HT1080 (cell line): Measurements from ENCODE around the gene GSDMA. TPM values are rescaled to one million over a fixed set of nuclear protein-coding genes. Genes with fewer than 3 reads are reported as not detected.
A peak's percentile ranks its signal among the peaks of the same experiment; 100 is the strongest.

Experiments
- DNase-seq: peaks from one replicate; pipeline ENCODE4 v3.0.0-alpha.2; 2015; ENCODE audit warnings: low read depth
- total RNA-seq: library from RNA; depleted of rRNA; stranded (reverse); fragments of >200 nt; shearing (Covaris generic); gene quantifications from 2 replicates; pipeline ENCODE4 v1.2.3, GENCODE V29; 2014

GSDMA gene
- total RNA-seq, 1 experiment from 2014 or later, result not detected

DNA sequence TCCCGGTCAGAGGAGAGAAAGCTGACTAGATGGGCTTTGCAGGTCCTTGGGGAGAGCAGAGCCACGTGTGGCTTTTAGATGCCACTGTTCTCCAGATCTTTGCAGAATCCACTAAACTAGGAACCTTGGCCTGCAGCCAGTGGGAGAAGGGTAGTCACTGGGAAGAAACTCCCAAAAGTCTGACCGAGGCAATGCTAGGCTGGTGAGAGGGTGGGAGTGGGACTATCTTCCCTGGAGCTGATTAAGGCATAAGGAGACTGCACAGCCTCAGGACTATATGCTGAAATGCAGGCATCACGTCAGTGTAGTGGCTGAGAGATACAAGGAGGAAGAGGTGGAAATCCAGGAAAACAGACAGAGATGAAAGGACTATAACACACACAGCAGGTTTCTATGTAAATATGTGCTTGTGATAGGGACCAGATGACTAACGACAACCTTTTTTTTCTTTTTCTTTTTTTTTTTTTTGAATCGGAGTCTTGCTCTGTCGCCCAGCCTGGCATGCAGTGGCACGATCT lies 2.2 kb upstream of the GSDMA start:
- no peak for DNase-seq

DNA sequence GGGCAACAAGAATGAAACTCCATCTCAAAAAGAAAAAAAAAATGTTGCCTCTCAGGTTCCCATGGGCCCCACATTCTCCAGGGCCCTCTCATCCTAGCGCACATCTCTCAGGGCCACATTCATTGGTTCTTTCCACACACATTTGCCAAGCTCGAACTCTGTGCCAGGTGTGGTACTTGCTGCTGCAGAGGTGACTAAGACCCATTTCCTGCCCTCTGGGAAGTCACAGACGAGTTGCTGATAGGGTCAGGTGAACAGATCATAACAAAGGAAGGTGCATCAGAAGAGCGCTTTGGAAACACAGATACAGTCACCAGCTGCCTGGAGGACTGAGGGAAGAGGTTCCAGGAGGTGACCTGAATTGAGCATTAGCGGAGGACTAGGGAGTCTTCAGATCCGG lies 1.0 kb downstream of the GSDMA start:
- DNase-seq, result no peak

DNA sequence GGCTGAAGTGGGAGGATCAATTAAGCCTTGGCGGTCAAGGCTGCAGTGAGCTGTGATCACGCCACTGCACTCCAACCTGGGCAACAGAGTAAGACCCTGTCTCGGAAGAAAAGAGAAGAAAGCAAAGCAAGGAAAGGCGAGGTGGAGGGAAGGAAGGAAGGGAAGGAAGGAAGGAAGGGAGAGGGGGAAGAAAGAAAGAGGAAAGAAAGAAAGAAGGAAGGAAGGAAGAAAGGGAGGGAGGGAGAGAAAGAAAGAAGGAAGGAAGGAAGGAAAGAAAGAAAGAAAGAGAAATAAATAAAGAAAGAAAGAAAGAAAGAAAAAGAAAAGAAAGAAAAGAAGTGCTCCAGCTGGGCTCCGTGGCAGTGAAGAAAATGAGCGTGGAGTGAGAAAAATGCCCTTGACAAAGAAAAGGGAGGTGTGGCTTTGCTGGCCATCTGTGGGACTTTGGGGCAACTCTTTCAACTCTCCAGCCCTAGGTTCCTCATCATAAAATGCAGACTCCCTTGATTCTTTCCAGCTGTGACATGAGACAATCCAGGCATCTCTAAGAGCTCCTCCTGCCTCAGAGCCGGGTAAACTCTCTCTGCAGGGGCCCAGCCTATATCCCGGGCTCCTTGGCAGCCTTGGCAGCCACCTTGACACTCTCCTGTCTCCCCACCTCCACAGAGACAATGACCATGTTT lies 2.4 kb downstream of the GSDMA start:
- DNase-seq, result no peak

- no peak for DNase-seq
Measured at GRCh38 chr17:39966771-39967170, 4.0 kb downstream of the GSDMA start.

DNA sequence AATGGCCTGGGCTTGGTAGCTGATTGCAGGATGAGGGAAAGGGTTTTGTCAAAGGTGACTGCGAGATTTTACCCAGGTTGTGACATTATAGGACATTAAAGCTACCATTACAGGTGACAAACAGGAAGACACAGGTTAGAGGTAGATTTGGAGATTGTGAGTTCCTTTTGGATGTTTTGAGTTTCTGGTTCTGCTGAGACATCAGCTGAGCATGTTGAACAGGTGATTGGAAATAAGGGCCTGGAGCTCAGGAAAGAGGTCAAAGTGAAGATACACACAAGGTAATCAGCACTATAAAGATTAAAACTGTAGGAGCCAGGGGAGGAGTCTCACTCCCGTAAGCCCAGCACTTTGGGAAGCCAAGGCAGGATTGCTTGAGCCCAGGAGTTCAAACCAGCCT lies 6.0 kb downstream of the GSDMA start:
- DNase-seq, result no peak

DNA sequence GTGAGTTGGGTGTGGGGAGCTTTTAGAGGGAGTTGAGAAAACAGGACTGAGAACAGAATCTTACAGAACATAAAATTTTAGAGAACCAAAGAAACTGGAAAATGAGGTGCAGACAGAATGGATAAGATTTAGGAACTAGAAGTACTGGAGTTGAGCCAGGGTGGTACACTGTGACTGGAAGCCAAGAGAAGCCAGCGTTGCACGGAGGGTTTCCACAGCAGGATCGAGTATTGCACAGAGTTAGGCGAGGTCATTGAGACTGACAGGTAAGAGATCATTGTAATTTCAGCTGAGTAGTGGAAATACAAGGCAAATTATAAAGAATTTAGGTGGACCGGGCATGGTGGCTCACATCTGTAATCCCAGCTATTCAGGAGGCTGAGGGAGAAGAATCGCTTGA lies 6.6 kb downstream of the GSDMA start:
- no peak for DNase-seq

DNA sequence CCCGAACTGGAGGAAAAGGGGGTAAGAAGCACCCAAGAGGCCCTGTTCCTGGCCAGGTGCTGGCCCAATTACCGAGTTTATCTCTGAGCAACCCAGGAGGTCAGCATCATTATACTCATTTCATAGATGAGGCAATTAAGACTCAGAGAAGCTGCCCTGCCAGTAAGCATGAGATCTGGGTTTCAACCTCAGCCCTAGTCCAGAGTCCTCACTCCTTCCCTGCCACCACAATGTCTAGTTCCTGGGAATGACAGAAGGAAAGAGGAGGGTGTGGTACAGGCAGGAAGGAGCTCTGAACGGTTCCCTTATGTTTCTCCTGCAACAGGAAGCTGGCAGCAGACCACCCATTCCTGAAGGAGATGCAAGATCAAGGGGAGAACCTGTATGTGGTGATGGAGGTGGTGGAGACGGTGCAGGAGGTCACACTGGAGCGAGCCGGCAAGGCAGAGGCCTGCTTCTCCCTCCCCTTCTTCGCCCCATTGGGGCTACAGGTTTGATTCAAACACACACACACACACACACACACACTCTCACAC lies 7.4 kb downstream of the GSDMA start:
- DNase-seq, result no peak

DNA sequence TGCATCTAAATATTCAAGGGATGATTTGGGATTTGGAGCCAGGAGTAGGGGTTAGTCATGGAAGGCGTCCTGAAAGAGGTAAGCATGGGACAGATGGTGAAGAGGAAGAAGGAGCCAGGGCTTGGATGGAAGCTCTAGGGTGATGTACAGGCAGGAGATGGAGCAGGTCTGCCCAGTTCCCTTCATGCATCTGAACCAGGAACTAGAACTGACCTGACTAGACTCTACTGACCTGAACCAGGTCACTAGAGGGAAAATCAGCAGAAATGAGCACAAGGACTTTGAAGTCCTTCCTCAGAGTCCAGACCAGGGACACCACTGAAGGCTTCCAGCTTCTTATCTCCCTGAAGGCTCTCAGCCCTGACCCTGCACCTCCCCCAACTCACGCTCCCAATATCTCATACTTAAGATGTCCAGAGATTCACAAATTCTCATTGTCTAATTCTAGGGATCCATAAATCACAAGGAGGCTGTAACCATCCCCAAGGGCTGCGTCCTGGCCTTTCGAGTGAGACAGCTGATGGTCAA lies 8.3 kb downstream of the GSDMA start:
- no peak for DNase-seq

- no peak for DNase-seq
Measured at GRCh38 chr17:39972271-39972670, 9.5 kb downstream of the GSDMA start.

GRCh38 chr17:39973496-39973895 lies 10.7 kb downstream of the GSDMA start:
- DNase-seq, result no peak

DNA sequence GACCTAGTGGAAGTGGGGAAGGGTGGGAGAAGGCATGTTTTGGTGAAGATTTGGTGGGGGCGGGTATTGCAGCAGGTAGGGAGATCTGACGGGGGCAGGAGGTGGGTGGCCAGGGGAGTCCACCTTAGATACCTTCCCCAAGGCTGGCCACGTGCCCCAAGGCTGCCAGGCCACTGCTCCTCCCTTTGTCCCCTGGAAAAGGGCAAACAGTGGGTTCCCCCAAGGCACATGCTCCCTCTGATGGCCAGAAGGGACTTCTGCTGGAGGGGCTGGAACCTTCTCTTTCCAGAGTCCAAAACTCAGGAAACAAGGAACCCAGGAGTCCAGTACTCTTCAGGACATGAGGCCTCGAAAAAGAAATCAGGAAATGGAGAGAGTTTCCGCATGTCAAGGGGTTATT lies 11.6 kb downstream of the GSDMA start:
- DNase-seq, result no peak

- no peak for DNase-seq
Measured at GRCh38 chr17:39975801-39976200, 13.0 kb downstream of the GSDMA start.

DNA sequence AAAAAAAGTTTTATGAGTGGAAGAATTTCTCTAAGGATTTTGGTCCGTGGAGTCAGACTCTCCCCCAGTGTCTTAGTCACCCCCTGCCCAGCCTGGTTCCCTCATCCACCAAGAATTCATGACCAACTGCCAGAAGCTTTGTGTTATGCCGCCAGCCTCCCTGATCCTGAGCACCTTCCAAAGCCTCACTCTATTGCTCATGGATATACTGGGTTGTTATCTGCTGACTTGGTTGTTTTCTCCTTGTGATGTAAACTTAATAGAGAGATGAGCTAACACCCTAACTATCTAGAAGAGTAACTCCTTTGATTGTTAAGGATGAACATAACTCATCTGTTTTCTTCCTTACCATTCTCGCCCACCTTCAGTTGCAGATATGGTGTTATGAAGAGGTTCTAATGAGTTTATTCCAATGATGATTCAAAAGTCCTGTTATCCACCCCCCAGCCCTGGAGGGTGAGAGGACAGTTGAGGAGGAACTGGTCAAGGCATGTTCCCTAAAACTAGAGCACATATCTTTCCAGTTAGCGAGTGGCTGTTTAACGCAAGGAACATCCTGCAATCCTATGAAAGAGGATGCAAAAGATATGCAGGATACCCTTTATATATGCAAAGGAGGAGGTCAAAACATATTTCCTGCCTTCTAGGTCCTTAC lies 16.3 kb downstream of the GSDMA start:
- DNase-seq, result peak; percentile 78

DNA sequence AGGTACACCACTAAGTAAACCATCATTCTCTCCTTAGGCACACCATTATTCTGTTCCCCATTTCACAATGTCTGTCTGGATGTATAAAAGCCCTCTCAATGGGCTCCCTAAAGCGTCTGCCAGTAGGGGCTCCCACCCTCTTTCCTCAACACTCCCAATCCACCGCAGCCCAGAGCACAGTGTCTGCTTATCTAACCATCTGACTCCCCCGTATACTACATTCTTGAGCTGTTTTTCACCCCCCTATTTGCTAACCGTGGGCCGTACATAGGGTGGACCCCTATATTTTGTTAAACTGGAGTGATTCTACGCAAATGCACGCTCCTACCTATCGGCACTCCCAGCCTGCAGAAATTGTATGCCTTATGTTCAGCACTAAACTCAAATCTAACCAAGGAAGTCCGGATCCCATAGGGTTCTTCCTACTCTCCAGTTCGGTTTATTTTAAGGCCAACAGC lies 17.1 kb downstream of the GSDMA start:
- DNase-seq, result peak; percentile 40

GRCh38 chr17:39980351-39981206 lies 17.8 kb downstream of the GSDMA start, which contains the start of gene PSMD3:
Gene PSMD3, plus strand, starts transcription at chr17:39980807. Its CDS starts 164 bp downstream, at chr17:39980971.
- DNase-seq, result peak; percentile 100

DNA sequence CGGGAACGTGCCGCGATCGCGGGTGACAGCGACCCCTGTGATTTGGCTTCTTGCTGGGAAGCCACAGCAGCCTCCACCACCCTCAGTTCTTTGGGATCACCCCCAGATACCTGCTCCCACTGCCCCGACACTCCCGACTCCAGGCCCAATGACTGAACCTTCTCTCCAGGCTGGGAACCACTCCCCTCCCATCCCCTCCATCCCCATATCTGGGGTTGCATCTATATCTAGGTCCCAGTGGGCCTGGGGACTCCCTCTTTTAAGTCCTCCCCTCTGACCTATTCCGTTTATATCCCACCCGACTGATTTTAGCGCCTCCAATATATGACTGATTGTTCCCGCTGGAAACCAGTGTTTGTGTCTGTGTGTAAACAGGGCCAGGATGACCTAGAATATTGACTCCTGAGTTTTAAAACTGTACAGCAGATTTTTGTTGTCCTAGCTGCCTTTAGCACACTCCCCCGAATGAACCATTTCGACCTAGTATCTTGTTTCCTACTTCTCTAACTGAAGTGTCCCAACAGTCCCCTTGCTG lies 18.5 kb downstream of the GSDMA start:
- DNase-seq, result no peak

GRCh38 chr17:39981766-39982375 lies 19.1 kb downstream of the GSDMA start:
- DNase-seq, result no peak

DNA sequence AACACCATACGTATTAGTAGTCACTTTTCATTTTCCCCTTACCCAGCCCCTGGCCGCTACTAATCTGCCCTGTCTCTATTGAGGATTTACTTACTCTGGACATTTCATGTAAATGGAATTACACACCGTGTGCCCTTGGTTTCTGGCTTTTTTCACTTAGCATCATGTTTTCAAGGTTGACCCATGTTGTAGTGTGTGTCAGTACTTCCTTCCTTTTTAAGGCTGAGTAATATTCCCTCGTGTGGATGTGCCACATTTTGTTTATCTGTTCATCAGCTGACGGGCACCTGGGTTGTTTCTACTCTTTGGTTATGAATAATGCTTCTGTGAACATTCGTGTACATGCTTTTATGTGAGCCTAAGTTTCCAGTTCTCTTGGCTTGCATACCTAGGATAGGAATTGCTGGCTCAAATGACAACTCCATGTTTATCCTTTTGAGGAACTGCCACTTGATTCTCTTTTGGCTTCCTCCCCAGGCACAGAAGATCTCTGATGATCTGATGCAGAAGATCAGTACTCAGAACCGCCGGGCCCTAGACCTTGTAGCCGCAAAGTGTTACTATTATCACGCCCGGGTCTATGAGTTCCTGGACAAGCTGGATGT lies 25.5 kb downstream of the GSDMA start:
- DNase-seq, result no peak

- no peak for DNase-seq
Measured at GRCh38 chr17:39994448-39994847, 31.6 kb downstream of the GSDMA start.

- DNase-seq, result no peak
Measured at GRCh38 chr17:39995438-39995837, 32.6 kb downstream of the GSDMA start.
